ENCODE results near the gene TLX3.

TLX3 gene

GRCh38 chr5:171306781-171307591 lies 2.1 kb upstream of the TLX3 start:
- no peak for TF ChIP-seq CTCF (conservative IDR thresholded peaks at IDR 0.05)
- no peak overlapping the region for H3K27ac ChIP-seq

- TF ChIP-seq CTCF (conservative IDR thresholded peaks at IDR 0.05) = no peak
- no peak overlapping the region for H3K27ac ChIP-seq
These were observed 1.1 kb upstream of the TLX3 start for GRCh38 chr5:171307789-171308452.

GRCh38 chr5:171309276-171310211 lies 496 bp downstream of the TLX3 start:
- TF ChIP-seq CTCF (conservative IDR thresholded peaks at IDR 0.05) = no peak
- H3K27ac ChIP-seq = no peak overlapping the region

- no peak overlapping the region for H3K27ac ChIP-seq
- TF ChIP-seq CTCF (conservative IDR thresholded peaks at IDR 0.05) = no peak
These were observed 1.3 kb downstream of the TLX3 start for GRCh38 chr5:171310212-171310818.

GRCh38 chr5:171310819-171311321 lies 1.8 kb downstream of the TLX3 start:
- no peak for TF ChIP-seq CTCF (conservative IDR thresholded peaks at IDR 0.05)
- H3K27ac ChIP-seq = no peak overlapping the region

- no peak for TF ChIP-seq CTCF (conservative IDR thresholded peaks at IDR 0.05)
These were observed 2.5 kb downstream of the TLX3 start for GRCh38 chr5:171311322-171312077.

More at GRCh38 chr5:171311322-171312077, 2.5 kb downstream of the TLX3 start:
- H3K27ac ChIP-seq = no peak overlapping the region
